A549 (cell line): ENCODE measurements around the gene PDPK1. TPM values are rescaled to one million over a fixed set of nuclear protein-coding genes. Genes with fewer than 3 reads are reported as not detected.

ENCODE experiments used
- ATAC-seq, 2 experiments: fragments of 200-7000 bp in 1 of 2; fragments of >200 bp in 1 of 2; cut with Nextera tagmentation in 1 of 2; cut with Tn5 transposase in 1 of 2; 3 replicates each; pipeline versions ENCODE4 v1.8.0 to v1.9.1; 2018 to 2020; ENCODE audit warnings: mild to moderate bottlenecking in 1 of 2, moderate library complexity in 1 of 2
- CTCF ChIA-PET: fragments of 300-600 bp; sonication (Branson Sonifier 250); formaldehyde crosslinking; extraction: SDS; loops from one replicate; lab custom pipeline; 2021; ENCODE audit warnings: antibody characterized with exemption, inconsistent platforms; lab: Yijun Ruan, JAX
- POLR2A ChIA-PET: fragments of 350-600 bp; formaldehyde crosslinking; extraction: SDS; loops from one replicate; lab custom pipeline; 2021; ENCODE audit warnings: antibody characterized with exemption, inconsistent platforms; lab: Yijun Ruan, JAX
- DNase-seq, 2 experiments: peaks; one replicate each; pipeline versions ENCODE4 v3.0.0 to v3.0.0-alpha.2; 2011 to 2016; ENCODE audit warnings: low read depth in 1 of 2, low spot score in 1 of 2
- FAIRE-seq: peaks from 2 replicates; lab custom pipeline; 2011; peaks lifted over from hg19 to GRCh38; lab: Jason Lieb, UNC
- H3K27ac ChIP-seq, 2 experiments: fragments of >200 bp; sonication (Bioruptor Twin); formaldehyde crosslinking; 3 replicates each; pipeline ENCODE4 v1.5.1; 2016 to 2017
- H3K4me1 ChIP-seq: fragments of >200 bp; sonication (Bioruptor Twin); formaldehyde crosslinking; 3 replicates; pipeline ENCODE4 v1.6.1; 2016
- H3K4me2 ChIP-seq: fragments of >200 bp; sonication (Bioruptor Twin); formaldehyde crosslinking; 3 replicates; pipeline ENCODE4 v1.6.1; 2016
- H3K4me3 ChIP-seq: fragments of >200 bp; sonication (Bioruptor Twin); formaldehyde crosslinking; 3 replicates; pipeline ENCODE4 v1.5.1; 2016
- H3K9me3 ChIP-seq: fragments of >200 bp; sonication (Bioruptor Twin); formaldehyde crosslinking; 3 replicates; pipeline ENCODE4 v1.6.1; 2016
- BHLHE40 ChIP-seq: IDR thresholded peaks from 2 replicates; pipeline ENCODE4 v1.6.1; 2012; ENCODE audit warnings: low read depth, low read length, inconsistent platforms
- CEBPB ChIP-seq, 2 experiments: fragments of >200 bp in 1 of 2; sonication (Bioruptor Twin) in 1 of 2; formaldehyde crosslinking in 1 of 2; IDR thresholded peaks; 2 replicates each; pipeline ENCODE4 v1.6.1; 2012 to 2016
- CHD2 ChIP-seq: fragments of 150-350 bp; IDR thresholded peaks from 2 replicates; pipeline ENCODE4 v1.6.1; 2014; ENCODE audit warnings: low read length; ENCODE audit not compliant: partially characterized antibody
- FOSB ChIP-seq: fragments of 250-450 bp; sonication (Bioruptor Pico); IDR thresholded peaks from 2 replicates; pipeline ENCODE4 v1.5.0; 2020; ENCODE audit warnings: mild to moderate bottlenecking, moderate library complexity
- FOSL2 ChIP-seq, 2 experiments: fragments of 450-650 bp in 1 of 2; fragments of >200 bp in 1 of 2; sonication (Bioruptor Twin) in 1 of 2; formaldehyde crosslinking; IDR thresholded peaks; 2 replicates each; pipeline versions ENCODE4 v1.5.0 to v1.6.1; 2016 to 2020; ENCODE audit warnings: mild to moderate bottlenecking in 1 of 2, moderate library complexity in 1 of 2
- FOXS1 ChIP-seq: fragments of 250-450 bp; sonication (Bioruptor Pico); IDR thresholded peaks from 2 replicates; pipeline ENCODE4 v1.5.0; 2020; ENCODE audit warnings: mild to moderate bottlenecking, moderate library complexity
- GATA3 ChIP-seq: IDR thresholded peaks from 2 replicates; pipeline ENCODE4 v1.6.1; 2012; ENCODE audit warnings: borderline replicate concordance
- HDAC2 ChIP-seq: fragments of 200-600 bp; sonication (generic); IDR thresholded peaks from 2 replicates; pipeline ENCODE4 v1.6.1; 2016
- HEYL ChIP-seq: fragments of 250-450 bp; sonication (Bioruptor Pico); IDR thresholded peaks from 2 replicates; pipeline ENCODE4 v1.8.0; 2021; ENCODE audit warnings: mild to moderate bottlenecking, moderate library complexity
- HOXA7 ChIP-seq: fragments of 250-450 bp; sonication (Bioruptor Pico); IDR thresholded peaks from 2 replicates; pipeline ENCODE4 v1.5.0; 2020; ENCODE audit warnings: mild to moderate bottlenecking, moderate library complexity
- HOXB13 ChIP-seq: fragments of 250-450 bp; sonication (Bioruptor Pico); IDR thresholded peaks from 2 replicates; pipeline ENCODE4 v1.5.0; 2020; ENCODE audit warnings: low read depth, mild to moderate bottlenecking, moderate library complexity
- HOXB5 ChIP-seq: fragments of 250-450 bp; sonication (Bioruptor Pico); IDR thresholded peaks from 2 replicates; pipeline ENCODE4 v1.5.0; 2020; ENCODE audit warnings: mild to moderate bottlenecking, moderate library complexity
- KDM5A ChIP-seq: fragments of 200-600 bp; sonication (generic); IDR thresholded peaks from 2 replicates; pipeline ENCODE4 v1.6.1; 2016; ENCODE audit warnings: antibody characterized with exemption, mild to moderate bottlenecking
- MAFK ChIP-seq: fragments of 450-650 bp; IDR thresholded peaks from 2 replicates; pipeline ENCODE4 v1.6.1; 2014; ENCODE audit not compliant: partially characterized antibody
- MAZ ChIP-seq: fragments of 150-350 bp; IDR thresholded peaks from 2 replicates; pipeline ENCODE4 v1.6.1; 2014; ENCODE audit warnings: antibody characterized with exemption, low read depth, low read length, borderline replicate concordance
- MYC ChIP-seq: IDR thresholded peaks from 2 replicates; pipeline ENCODE4 v1.6.1; 2012; ENCODE audit warnings: mild to moderate bottlenecking, inconsistent platforms, low read length, improper control_type of control experiment, borderline replicate concordance
- RAD21 ChIP-seq, 2 experiments: fragments of >200 bp in 1 of 2; sonication (Bioruptor Twin) in 1 of 2; formaldehyde crosslinking in 1 of 2; IDR thresholded peaks in 1 of 2; conservative IDR thresholded peaks in 1 of 2; 2 replicates in 1 of 2; 3 replicates in 1 of 2; pipeline ENCODE4 v1.6.1; 2012 to 2018; ENCODE audit warnings: inconsistent platforms in 1 of 2
- RARB ChIP-seq: fragments of 250-450 bp; sonication (Bioruptor Pico); IDR thresholded peaks from 2 replicates; pipeline ENCODE4 v1.8.0; 2021; ENCODE audit warnings: mild to moderate bottlenecking, moderate library complexity
- RFX5 ChIP-seq: fragments of 450-650 bp; IDR thresholded peaks from 2 replicates; pipeline ENCODE4 v1.7.1; 2014; ENCODE audit warnings: antibody characterized with exemption, mild to moderate bottlenecking, moderate library complexity
- RNF2 ChIP-seq: fragments of 200-600 bp; sonication (generic); IDR thresholded peaks from 2 replicates; pipeline ENCODE4 v1.6.1; 2016; ENCODE audit warnings: low read depth, mild to moderate bottlenecking, antibody characterized with exemption, moderate library complexity, borderline replicate concordance
- SMC3 ChIP-seq: fragments of >200 bp; sonication (Bioruptor Twin); formaldehyde crosslinking; IDR thresholded peaks from 3 replicates; pipeline ENCODE4 v1.6.1; 2018; ENCODE audit warnings: inconsistent platforms
- SREBF2 ChIP-seq: fragments of 450-650 bp; IDR thresholded peaks from 2 replicates; pipeline ENCODE4 v1.6.1; 2014; ENCODE audit warnings: mild to moderate bottlenecking, moderate library complexity
- ZSCAN20 ChIP-seq: fragments of 250-450 bp; sonication (Bioruptor Pico); IDR thresholded peaks from 2 replicates; pipeline ENCODE4 v1.8.0; 2022; ENCODE audit warnings: mild to moderate bottlenecking, moderate library complexity
- WGBS: methylation state at CpG from one replicate; pipeline ENCODE4 v1.1.6; 2017; ENCODE audit errors: missing lambda C conversion rate; 5-methylcytosine and 5-hydroxymethylcytosine counted together
- polyA plus RNA-seq, 4 experiments: library from polyadenylated mRNA; depleted of rRNA in 3 of 4; stranded (reverse); fragments of >200 nt; fragmentation: RNase III in 1 of 4; extraction: RNeasy Plus Mini Kit Qiagen cat#74134 plus additional on column Dnase treatment in 1 of 4; gene quantifications; 2 replicates in 3 of 4; 3 replicates in 1 of 4; pipeline ENCODE4 v1.2.3, GENCODE V29; 2011 to 2017
- TF ChIP-seq, protein P1 (sequence below): fragments of 200-600 bp; sonication (generic); IDR thresholded peaks from 2 replicates; pipeline ENCODE4 v1.6.1; 2016; ENCODE audit warnings: antibody characterized with exemption, mild to moderate bottlenecking, moderate library complexity
- TF ChIP-seq, protein P2 (sequence below): fragments of 250-450 bp; sonication (Bioruptor Pico); IDR thresholded peaks from 2 replicates; pipeline ENCODE4 v1.5.0; 2021; ENCODE audit warnings: mild to moderate bottlenecking, moderate library complexity, borderline replicate concordance
- TF ChIP-seq, protein P3 (sequence below): IDR thresholded peaks from 2 replicates; pipeline ENCODE4 v1.6.1; 2012; ENCODE audit warnings: low read depth, borderline replicate concordance
- TF ChIP-seq, protein P4 (sequence below): fragments of 250-450 bp; sonication (Bioruptor Pico); IDR thresholded peaks from 2 replicates; pipeline ENCODE4 v1.5.0; 2020; ENCODE audit warnings: low read depth, mild to moderate bottlenecking, moderate library complexity

Gene PDPK1
- polyA plus RNA-seq, 2 of the 4 experiments (the other 2 are of a cell fraction), result 17.7 to 29.7 TPM

DNA sequence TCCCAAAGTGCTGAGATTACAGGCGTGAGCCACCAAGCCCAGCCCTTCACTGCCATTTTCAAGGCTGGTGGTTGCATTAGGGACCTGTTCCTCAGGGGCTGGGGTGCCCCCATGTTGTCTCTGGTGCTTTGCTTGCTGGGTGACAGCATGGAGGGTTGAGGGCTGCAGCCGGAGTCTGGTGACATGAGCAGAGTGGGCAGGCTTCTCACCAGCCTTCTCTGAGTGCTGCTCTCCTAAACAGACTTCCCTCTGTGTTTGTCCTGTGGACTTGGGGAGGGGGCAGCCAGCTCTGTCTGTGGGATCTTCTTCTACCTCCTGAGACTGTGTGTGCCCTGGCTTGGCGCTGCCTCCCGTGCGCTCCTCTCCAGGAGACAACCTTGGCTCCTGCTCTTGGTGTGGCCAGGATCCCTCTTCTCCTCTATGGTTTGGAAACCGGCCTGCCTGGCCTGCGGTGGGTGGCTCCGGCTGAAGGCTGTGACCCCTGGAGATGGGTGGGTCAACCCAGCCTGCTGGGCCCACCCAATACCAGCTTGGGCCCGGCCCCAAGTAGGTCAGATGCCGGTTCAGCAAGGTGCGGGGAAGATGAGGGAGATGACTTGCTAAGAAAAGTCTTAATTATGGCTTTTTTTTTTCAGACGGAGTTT lies 72.1 kb downstream of the PDPK1 start:
- DNase-seq (no peak), FAIRE-seq (no peak), ATAC-seq (no peak)
- POLR2A ChIA-PET, result no interaction called here
- Histone ChIP-seq H3K4me2 (no peak overlapping the region), H3K4me3 (no peak overlapping the region), H3K27ac (no peak overlapping the region), H3K9me3 (no peaks in the 10 kb centered on the region), H3K4me1 (peaks cover 7% of the 10 kb centered on the region; the same call in 1 of the 3 replicates)
- CTCF ChIA-PET, result no interaction called here
- WGBS, result 96% methylated on average over 12 of the region's 12 CpGs
- no peak for TF ChIP-seq MAFK
- no peak for TF ChIP-seq HOXB5 (CRISPR knock-in tag)
- no peak for TF ChIP-seq RNF2
- TF ChIP-seq ZSCAN20, result no peak
- TF ChIP-seq MAZ, result no peak
- no peak for TF ChIP-seq HOXB13 (CRISPR knock-in tag)
- no peak for TF ChIP-seq MYC
- TF ChIP-seq FOSL2 (IDR thresholded peaks at IDR 0.05), result no peak
- no peak for TF ChIP-seq FOSL2 (CRISPR knock-in tag; IDR thresholded peaks at IDR 0.05)
- TF ChIP-seq FOXS1 (CRISPR knock-in tag), result no peak
- TF ChIP-seq CHD2, result no peak
- TF ChIP-seq GATA3, result no peak
- no peak for TF ChIP-seq FOSB (CRISPR knock-in tag)
- TF ChIP-seq, protein P1, sequence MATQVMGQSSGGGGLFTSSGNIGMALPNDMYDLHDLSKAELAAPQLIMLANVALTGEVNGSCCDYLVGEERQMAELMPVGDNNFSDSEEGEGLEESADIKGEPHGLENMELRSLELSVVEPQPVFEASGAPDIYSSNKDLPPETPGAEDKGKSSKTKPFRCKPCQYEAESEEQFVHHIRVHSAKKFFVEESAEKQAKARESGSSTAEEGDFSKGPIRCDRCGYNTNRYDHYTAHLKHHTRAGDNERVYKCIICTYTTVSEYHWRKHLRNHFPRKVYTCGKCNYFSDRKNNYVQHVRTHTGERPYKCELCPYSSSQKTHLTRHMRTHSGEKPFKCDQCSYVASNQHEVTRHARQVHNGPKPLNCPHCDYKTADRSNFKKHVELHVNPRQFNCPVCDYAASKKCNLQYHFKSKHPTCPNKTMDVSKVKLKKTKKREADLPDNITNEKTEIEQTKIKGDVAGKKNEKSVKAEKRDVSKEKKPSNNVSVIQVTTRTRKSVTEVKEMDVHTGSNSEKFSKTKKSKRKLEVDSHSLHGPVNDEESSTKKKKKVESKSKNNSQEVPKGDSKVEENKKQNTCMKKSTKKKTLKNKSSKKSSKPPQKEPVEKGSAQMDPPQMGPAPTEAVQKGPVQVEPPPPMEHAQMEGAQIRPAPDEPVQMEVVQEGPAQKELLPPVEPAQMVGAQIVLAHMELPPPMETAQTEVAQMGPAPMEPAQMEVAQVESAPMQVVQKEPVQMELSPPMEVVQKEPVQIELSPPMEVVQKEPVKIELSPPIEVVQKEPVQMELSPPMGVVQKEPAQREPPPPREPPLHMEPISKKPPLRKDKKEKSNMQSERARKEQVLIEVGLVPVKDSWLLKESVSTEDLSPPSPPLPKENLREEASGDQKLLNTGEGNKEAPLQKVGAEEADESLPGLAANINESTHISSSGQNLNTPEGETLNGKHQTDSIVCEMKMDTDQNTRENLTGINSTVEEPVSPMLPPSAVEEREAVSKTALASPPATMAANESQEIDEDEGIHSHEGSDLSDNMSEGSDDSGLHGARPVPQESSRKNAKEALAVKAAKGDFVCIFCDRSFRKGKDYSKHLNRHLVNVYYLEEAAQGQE, result no peak

DNA sequence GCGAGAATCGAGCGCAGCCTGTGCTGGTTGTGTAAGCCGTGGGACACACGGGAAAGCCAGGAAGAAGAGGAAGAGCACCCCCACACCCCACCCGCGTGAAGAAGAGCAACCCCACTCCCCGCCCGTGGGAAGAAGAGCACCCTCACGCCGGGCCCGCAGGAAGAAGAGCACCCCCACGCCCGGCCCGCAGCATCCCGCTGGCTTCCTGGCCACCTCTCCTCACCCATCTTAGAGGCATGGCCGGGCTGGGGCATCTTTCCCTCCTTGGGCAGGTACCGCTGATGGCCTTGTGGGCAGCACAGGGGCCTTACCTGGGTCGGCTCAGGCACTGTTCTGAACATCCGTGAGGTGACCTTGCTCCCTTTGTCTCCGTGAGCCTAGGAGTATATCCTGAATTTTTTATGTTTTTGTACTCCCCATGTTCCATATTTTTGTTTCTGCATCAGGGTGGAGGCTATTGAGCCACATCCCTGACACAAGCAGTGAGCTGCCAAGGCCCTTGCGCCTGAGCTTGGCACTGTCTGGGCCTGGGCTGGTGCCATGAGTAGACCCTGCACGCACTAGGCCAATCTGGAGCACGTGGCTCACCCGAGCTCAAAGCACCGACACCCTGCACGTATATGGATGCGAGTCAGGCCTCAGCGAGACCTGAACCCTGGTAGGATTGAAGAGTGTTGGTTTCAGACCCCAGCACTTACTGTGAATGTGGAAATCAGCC lies 73.1 kb downstream of the PDPK1 start:
- WGBS, result 90% methylated on average over 29 of the region's 29 CpGs

More for the DNA sequence above, 73.1 kb downstream of the PDPK1 start:
- H3K4me2 ChIP-seq, result no peak overlapping the region
- ChIA-PET POLR2A (no interaction called here), CTCF (no interaction called here)
- ATAC-seq, result no peak
- no peak overlapping the region for H3K27ac ChIP-seq
- no peak for DNase-seq
- no peak overlapping the region for H3K4me3 ChIP-seq
- H3K4me1 ChIP-seq, result no peaks in the 10 kb centered on the region
- no peak for FAIRE-seq
- H3K9me3 ChIP-seq, result no peaks in the 10 kb centered on the region
- no peak for TF ChIP-seq RAD21 (conservative IDR thresholded peaks at IDR 0.05 in 1 of 2, IDR thresholded peaks at IDR 0.05 in 1 of 2)
- TF ChIP-seq HEYL (CRISPR knock-in tag), result no peak
- TF ChIP-seq, protein P2, sequence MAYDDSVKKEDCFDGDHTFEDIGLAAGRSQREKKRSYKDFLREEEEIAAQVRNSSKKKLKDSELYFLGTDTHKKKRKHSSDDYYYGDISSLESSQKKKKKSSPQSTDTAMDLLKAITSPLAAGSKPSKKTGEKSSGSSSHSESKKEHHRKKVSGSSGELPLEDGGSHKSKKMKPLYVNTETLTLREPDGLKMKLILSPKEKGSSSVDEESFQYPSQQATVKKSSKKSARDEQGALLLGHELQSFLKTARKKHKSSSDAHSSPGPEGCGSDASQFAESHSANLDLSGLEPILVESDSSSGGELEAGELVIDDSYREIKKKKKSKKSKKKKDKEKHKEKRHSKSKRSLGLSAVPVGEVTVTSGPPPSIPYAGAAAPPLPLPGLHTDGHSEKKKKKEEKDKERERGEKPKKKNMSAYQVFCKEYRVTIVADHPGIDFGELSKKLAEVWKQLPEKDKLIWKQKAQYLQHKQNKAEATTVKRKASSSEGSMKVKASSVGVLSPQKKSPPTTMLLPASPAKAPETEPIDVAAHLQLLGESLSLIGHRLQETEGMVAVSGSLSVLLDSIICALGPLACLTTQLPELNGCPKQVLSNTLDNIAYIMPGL (CRISPR knock-in tag), result no peak
- no peak for TF ChIP-seq RFX5
- TF ChIP-seq HOXA7 (CRISPR knock-in tag), result no peak
- TF ChIP-seq RARB, result no peak
- no peak for TF ChIP-seq HOXB5 (CRISPR knock-in tag)
- TF ChIP-seq SREBF2, result no peak
- TF ChIP-seq HDAC2, result no peak
- TF ChIP-seq MYC, result no peak
- TF ChIP-seq BHLHE40, result no peak
- TF ChIP-seq, protein P3, sequence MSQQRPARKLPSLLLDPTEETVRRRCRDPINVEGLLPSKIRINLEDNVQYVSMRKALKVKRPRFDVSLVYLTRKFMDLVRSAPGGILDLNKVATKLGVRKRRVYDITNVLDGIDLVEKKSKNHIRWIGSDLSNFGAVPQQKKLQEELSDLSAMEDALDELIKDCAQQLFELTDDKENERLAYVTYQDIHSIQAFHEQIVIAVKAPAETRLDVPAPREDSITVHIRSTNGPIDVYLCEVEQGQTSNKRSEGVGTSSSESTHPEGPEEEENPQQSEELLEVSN, result no peak
- TF ChIP-seq KDM5A, result no peak
- TF ChIP-seq, protein P4, sequence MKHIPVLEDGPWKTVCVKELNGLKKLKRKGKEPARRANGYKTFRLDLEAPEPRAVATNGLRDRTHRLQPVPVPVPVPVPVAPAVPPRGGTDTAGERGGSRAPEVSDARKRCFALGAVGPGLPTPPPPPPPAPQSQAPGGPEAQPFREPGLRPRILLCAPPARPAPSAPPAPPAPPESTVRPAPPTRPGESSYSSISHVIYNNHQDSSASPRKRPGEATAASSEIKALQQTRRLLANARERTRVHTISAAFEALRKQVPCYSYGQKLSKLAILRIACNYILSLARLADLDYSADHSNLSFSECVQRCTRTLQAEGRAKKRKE (CRISPR knock-in tag), result no peak
- TF ChIP-seq CEBPB (IDR thresholded peaks at IDR 0.05), result no peak
- no peak for TF ChIP-seq SMC3
